HepG2 (cell line): Measurements from ENCODE around the gene WDSUB1. TPM values are rescaled to one million over a fixed set of nuclear protein-coding genes. Genes with fewer than 3 reads are reported as not detected.
A peak's percentile ranks its signal among the peaks of the same experiment; 100 is the strongest.

Source experiments
- ATAC-seq: fragments of 200-7000 bp; cut with Tn5 transposase; 3 replicates; pipeline ENCODE4 v1.9.1; 2020; ENCODE audit warnings: mild to moderate bottlenecking, moderate library complexity
- BruUV-seq: library from RNA; stranded (reverse); fragments of 400-500 nt; replicated peaks from 2 replicates; lab custom pipeline; 2021; lab: Mats Ljungman, UMichigan
- CTCF ChIA-PET: fragments of 300-600 bp; formaldehyde crosslinking; extraction: SDS; loops from one replicate; lab custom pipeline; 2021; ENCODE audit warnings: low total read pairs, inconsistent platforms, low intra/inter-chr PET ratio; lab: Yijun Ruan, JAX
- POLR2A ChIA-PET: fragments of 350-600 bp; sonication (Branson Sonifier 250); formaldehyde crosslinking; loops from one replicate; lab custom pipeline; 2020; ENCODE audit warnings: antibody characterized with exemption, inconsistent platforms; lab: Yijun Ruan, JAX
- DNase-seq: peaks from one replicate; pipeline ENCODE4 v3.0.0-alpha.2; 2015; ENCODE audit warnings: low spot score
- FAIRE-seq: peaks from 3 replicates; lab custom pipeline; 2011; peaks lifted over from hg19 to GRCh38; lab: Jason Lieb, UNC
- H2AFZ ChIP-seq: one replicate; pipeline ENCODE4 v1.6.1; 2011; ENCODE audit warnings: low read length, inconsistent platforms
- H3K27ac ChIP-seq: fragments of 300-600 bp; 3 replicates; pipeline ENCODE4 v1.8.0; 2011; ENCODE audit warnings: mixed run types, mild to moderate bottlenecking, mixed read lengths, low read length, inconsistent platforms; ENCODE audit not compliant: insufficient read depth; ENCODE audit errors: extremely low read length
- H3K27me3 ChIP-seq, 2 experiments: fragments of 200-600 bp in 1 of 2; 2 replicates in 1 of 2; 3 replicates in 1 of 2; pipeline versions ENCODE4 v1.6.0 to v1.8.0; 2011; ENCODE audit warnings: low read length in 2 of 2, mild to moderate bottlenecking in 2 of 2, moderate library complexity in 2 of 2, inconsistent platforms in 1 of 2; ENCODE audit not compliant: insufficient read depth in 2 of 2, control insufficient read depth in 1 of 2
- H3K36me3 ChIP-seq, 2 experiments: fragments of 200-600 bp in 1 of 2; replicated peaks in 1 of 2; 2 replicates in 1 of 2; 3 replicates in 1 of 2; pipeline versions ENCODE4 v1.5.1 to v1.8.0; 2011; ENCODE audit warnings: low read length in 2 of 2, inconsistent platforms in 1 of 2; ENCODE audit not compliant: insufficient read depth in 2 of 2, control insufficient read depth in 1 of 2
- H3K4me1 ChIP-seq: 2 replicates; pipeline ENCODE4 v1.5.1; 2012; ENCODE audit warnings: low read length, inconsistent platforms; ENCODE audit not compliant: insufficient read depth
- H3K4me2 ChIP-seq: 2 replicates; pipeline ENCODE4 v1.6.0; 2011; ENCODE audit warnings: low read depth, low read length, inconsistent platforms
- H3K4me3 ChIP-seq, 3 experiments: fragments of 200-600 bp in 1 of 3; sonication (generic), shearing (Covaris generic) in 1 of 3; replicated peaks in 1 of 3; 2 replicates each; pipeline ENCODE4 v1.5.1; 2011 to 2016; ENCODE audit warnings: low read length in 3 of 3, inconsistent platforms in 2 of 3, low read depth in 2 of 3, mild to moderate bottlenecking in 2 of 3, control low read depth in 1 of 3, mixed read lengths in 1 of 3; ENCODE audit not compliant: insufficient read depth in 1 of 3
- H3K79me2 ChIP-seq: one replicate; pipeline ENCODE4 v1.6.1; 2011; ENCODE audit warnings: low read length, inconsistent platforms; ENCODE audit not compliant: insufficient read depth
- H3K9ac ChIP-seq: 2 replicates; pipeline ENCODE4 v1.6.0; 2011; ENCODE audit warnings: mild to moderate bottlenecking, low read depth, low read length, inconsistent platforms; ENCODE audit not compliant: insufficient read depth
- H3K9me3 ChIP-seq: 2 replicates; pipeline ENCODE4 v1.5.1; 2012; ENCODE audit warnings: mild to moderate bottlenecking, low read length
- H4K20me1 ChIP-seq: 2 replicates; pipeline ENCODE4 v1.6.0; 2011; ENCODE audit warnings: inconsistent platforms, mild to moderate bottlenecking, low read length, moderate library complexity; ENCODE audit not compliant: insufficient read depth
- HOXA5 ChIP-seq: sonication (generic); formaldehyde crosslinking; IDR thresholded peaks from 2 replicates; pipeline ENCODE4 v1.4.0; 2020; ENCODE audit warnings: missing genetic modification reagents
- JUNB ChIP-seq: sonication (generic); formaldehyde crosslinking; IDR thresholded peaks from 2 replicates; pipeline ENCODE4 v1.8.0; 2022; ENCODE audit warnings: missing genetic modification reagents, mild to moderate bottlenecking, borderline replicate concordance
- MAFF ChIP-seq: IDR thresholded peaks from 2 replicates; pipeline ENCODE4 v1.6.1; 2011; ENCODE audit warnings: low read depth, low read length, improper control_type of control experiment
- MAFK ChIP-seq, 2 experiments: IDR thresholded peaks in 1 of 2; conservative IDR thresholded peaks in 1 of 2; 2 replicates each; pipeline ENCODE4 v1.6.1; 2011; ENCODE audit warnings: improper control_type of control experiment in 2 of 2, low read length in 2 of 2
- RBM22 ChIP-seq: fragments of 200-400 bp; formaldehyde crosslinking; optimal IDR thresholded peaks from 2 replicates; pipeline ENCODE3; 2017; ENCODE audit warnings: mild to moderate bottlenecking, low read length, moderate library complexity
- SNAPC5 ChIP-seq: sonication (generic); formaldehyde crosslinking; IDR thresholded peaks from 2 replicates; pipeline ENCODE4 v1.8.1; 2023; ENCODE audit warnings: mild to moderate bottlenecking, missing genetic modification reagents, borderline replicate concordance
- TRIM24 ChIP-seq: sonication (generic); formaldehyde crosslinking; IDR thresholded peaks from 2 replicates; pipeline ENCODE4 v1.8.0; 2022; ENCODE audit warnings: mild to moderate bottlenecking, missing genetic modification reagents
- XBP1 ChIP-seq: sonication (generic); formaldehyde crosslinking; IDR thresholded peaks from 2 replicates; pipeline ENCODE4 v1.5.0; 2020; ENCODE audit warnings: missing genetic modification reagents
- ZMYM4 ChIP-seq: sonication (generic); formaldehyde crosslinking; IDR thresholded peaks from 2 replicates; pipeline ENCODE4 v1.8.1; 2023; ENCODE audit warnings: mild to moderate bottlenecking, missing genetic modification reagents
- ZNF547 ChIP-seq: sonication (generic); formaldehyde crosslinking; IDR thresholded peaks from 2 replicates; pipeline ENCODE4 v1.5.1; 2020; ENCODE audit warnings: mild to moderate bottlenecking, missing genetic modification reagents
- ZNF616 ChIP-seq: sonication (generic); formaldehyde crosslinking; IDR thresholded peaks from 2 replicates; pipeline ENCODE4 v1.5.0; 2020; ENCODE audit warnings: low read depth, mild to moderate bottlenecking, missing genetic modification reagents
- ZNF652 ChIP-seq: IDR thresholded peaks from 2 replicates; pipeline ENCODE4 v1.6.1; 2016; ENCODE audit warnings: low read depth, borderline replicate concordance
- ZNF784 ChIP-seq: sonication (generic); formaldehyde crosslinking; IDR thresholded peaks from 2 replicates; pipeline ENCODE4 v1.5.1; 2020; ENCODE audit warnings: missing genetic modification reagents, mild to moderate bottlenecking, borderline replicate concordance
- ZSCAN22 ChIP-seq: sonication (generic); formaldehyde crosslinking; IDR thresholded peaks from 2 replicates; pipeline ENCODE4 v1.4.0; 2020; ENCODE audit warnings: mild to moderate bottlenecking, missing genetic modification reagents
- in situ Hi-C: cut with HindIII; loops from 2 replicates; pipeline ENCODE4 v1.10.0; 2017; ENCODE audit warnings: low pct_unique_long_range_greater_than_20kb; ENCODE audit not compliant: extremely low pct_ligation_motif_present
- intact Hi-C: fragments of 100-400 bp; cut with micrococcal nuclease; formaldehyde crosslinking; loops from one replicate; pipeline ENCODE4 v1.10.0; 2022; ENCODE audit not compliant: unreplicated experiment
- polyA plus RNA-seq, 8 experiments: library from polyadenylated mRNA; depleted of rRNA in 3 of 8; stranded (reverse) in 7 of 8; unstranded in 1 of 8; fragments of >200 nt; fragmentation: Illumina TruSeq in 4 of 8; extraction: Trizol in 4 of 8; gene quantifications; 2 replicates each; pipeline versions ENCODE4 v1.2.1 to v1.2.3, GENCODE V29; 2011 to 2016; ENCODE audit warnings: low read depth in 4 of 8, missing spikeins in 1 of 8, mixed read lengths in 1 of 8; ENCODE audit not compliant: insufficient read depth in 1 of 8
- total RNA-seq, 5 experiments: library from RNA; depleted of rRNA; stranded (reverse); fragments of >200 nt; fragmentation: Illumina TruSeq; extraction: Trizol; gene quantifications; 2 replicates each; pipeline ENCODE4 v1.2.3, GENCODE V29; 2016; ENCODE audit warnings: low read depth in 1 of 5
- TF ChIP-seq, protein P1 (sequence below): sonication (generic); formaldehyde crosslinking; IDR thresholded peaks from 2 replicates; pipeline ENCODE4 v1.5.0; 2020; ENCODE audit warnings: missing genetic modification reagents

The WDSUB1 gene
- total and polyA plus RNA-seq, 2 of the 13 experiments (the other 11 are each of a cell fraction or from before 2014, with no cell fraction given): 10.1 to 10.7 TPM

DNA sequence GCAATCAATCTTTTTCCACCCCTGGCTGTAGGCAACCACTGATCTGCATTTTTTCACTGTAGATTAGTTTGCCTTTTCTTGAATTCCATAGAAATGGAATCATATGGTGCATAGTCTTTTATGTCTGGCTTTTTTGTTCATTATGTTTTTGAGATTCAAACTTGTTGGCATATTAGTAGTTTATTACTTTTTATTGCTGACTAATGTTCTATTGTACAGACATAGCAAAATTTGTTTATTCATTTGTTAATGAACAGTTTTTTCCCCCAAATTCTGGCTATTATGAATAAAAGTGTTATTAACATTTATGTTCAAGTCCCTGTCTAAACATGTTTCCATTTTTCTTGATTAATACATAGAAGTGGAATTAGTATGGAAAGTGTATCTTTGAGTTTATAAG is 21.4 kb upstream of the WDSUB1 start:
- Histone ChIP-seq H3K27ac (no peak overlapping the region), H4K20me1 (no peaks in the 10 kb centered on the region), H3K79me2 (no peaks in the 10 kb centered on the region), H3K4me2 (no peak overlapping the region), H3K36me3 (no peaks in the 10 kb centered on the region), H3K4me1 (peaks cover 9% of the 10 kb centered on the region), H3K27me3 (no peaks in the 10 kb centered on the region), H3K9me3 (no peaks in the 10 kb centered on the region), H3K9ac (no peak overlapping the region), H2AFZ (no peak overlapping the region), H3K4me3 (no peak overlapping the region)
- no peak for FAIRE-seq
- BruUV-seq: no TSS peak
- CTCF ChIA-PET: no interaction called here
- TF ChIP-seq ZNF547 (no peak), RBM22 (no peak), MAFF (peak; percentile 77), MAFK (conservative IDR thresholded peaks at IDR 0.05 in 1 of 2, IDR thresholded peaks at IDR 0.05 in 1 of 2; ENCODE audit: low read length in 2 of 2) (peak; percentile 75 to 84), ZNF616 (CRISPR knock-in tag) (no peak), ZSCAN22 (CRISPR knock-in tag) (no peak), ZNF784 (CRISPR knock-in tag) (no peak), JUNB (CRISPR knock-in tag) (no peak), ZNF652 (CRISPR knock-in tag) (no peak), SNAPC5 (CRISPR knock-in tag) (no peak), HOXA5 (CRISPR knock-in tag) (no peak), XBP1 (CRISPR knock-in tag) (no peak), ZMYM4 (CRISPR knock-in tag) (no peak), TRIM24 (CRISPR knock-in tag) (no peak)
- TF ChIP-seq, protein P1, sequence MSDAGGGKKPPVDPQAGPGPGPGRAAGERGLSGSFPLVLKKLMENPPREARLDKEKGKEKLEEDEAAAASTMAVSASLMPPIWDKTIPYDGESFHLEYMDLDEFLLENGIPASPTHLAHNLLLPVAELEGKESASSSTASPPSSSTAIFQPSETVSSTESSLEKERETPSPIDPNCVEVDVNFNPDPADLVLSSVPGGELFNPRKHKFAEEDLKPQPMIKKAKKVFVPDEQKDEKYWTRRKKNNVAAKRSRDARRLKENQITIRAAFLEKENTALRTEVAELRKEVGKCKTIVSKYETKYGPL (CRISPR knock-in tag): no peak
- intact Hi-C loops (no loop called here), in situ Hi-C loops (no loop called here)
- no peak for DNase-seq
- ATAC-seq: no peak
- POLR2A ChIA-PET: no interaction called here
